ENCODE results near the gene ELN.

DNA sequence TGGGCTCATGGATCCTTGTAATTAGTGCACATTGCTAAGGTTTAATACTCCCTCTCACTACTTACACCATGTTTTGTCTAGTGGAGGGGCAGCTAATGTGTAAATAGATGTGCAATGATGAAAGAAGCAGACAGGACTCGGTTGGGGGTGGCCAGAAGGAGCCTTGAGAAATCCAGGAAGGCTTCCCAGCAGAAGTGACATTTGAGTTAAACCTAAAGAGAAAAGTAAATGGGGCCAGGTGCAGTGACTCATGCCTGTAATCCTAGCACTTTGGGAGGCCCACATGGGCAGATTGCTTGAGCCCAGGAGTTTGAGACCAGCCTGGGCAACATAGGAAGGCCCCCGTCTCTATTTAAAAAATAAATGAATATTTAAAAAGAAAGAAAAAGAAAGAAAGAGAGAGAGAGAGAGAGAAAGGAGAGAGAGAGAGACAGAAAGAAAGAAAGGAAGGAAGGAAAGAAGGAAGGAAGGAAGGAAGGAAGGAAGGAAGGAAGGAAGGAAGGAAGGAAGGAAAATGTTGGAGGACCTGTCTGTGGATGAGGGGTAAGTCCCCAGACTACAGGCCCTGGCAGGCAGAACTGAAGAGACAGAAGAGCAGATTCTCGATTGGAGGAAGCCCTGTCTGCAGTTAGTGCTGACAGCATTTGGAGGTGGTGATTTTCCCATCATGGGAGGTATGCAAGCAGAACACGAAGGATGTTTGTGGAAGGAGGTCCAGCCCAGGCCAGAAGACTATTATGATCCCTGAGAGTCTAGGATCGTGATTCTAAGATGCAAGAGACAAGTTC, 3.6 kb downstream of the ELN start:
- TF ChIP-seq CTCF (IDR thresholded peaks at IDR 0.05) (no peak), POLR2A (IDR thresholded peaks at IDR 0.05) (no peak)

All from thyroid gland (tissue), 4 donors.